ENCODE results near the gene NCAM2. TPM values are rescaled to one million over a fixed set of nuclear protein-coding genes. Genes with fewer than 3 reads are reported as not detected.
A peak's percentile ranks its signal among the peaks of the same experiment; 100 is the strongest.

The NCAM2 gene
- polyA plus RNA-seq, 4 donors, result 0.65 to 1.7 TPM; not detected in 2

- Histone ChIP-seq H3K9me3 (ENCODE audit: control insufficient read depth in 2 of 2, insufficient read depth in 1 of 2, low read depth in 1 of 2, low read length in 1 of 2) (no peaks in the 10 kb centered on the region), H3K36me3 (ENCODE audit: control insufficient read depth in 3 of 3, insufficient read depth in 2 of 3, low read depth in 1 of 3, low read length in 3 of 3) (no peaks in the 10 kb centered on the region), H3K27me3 (ENCODE audit: control insufficient read depth in 3 of 3, insufficient read depth in 3 of 3, low read length in 3 of 3) (no peaks in the 10 kb centered on the region), H3K4me1 (ENCODE audit: control insufficient read depth in 3 of 3, insufficient read depth in 2 of 3, low read depth in 1 of 3, low read length in 2 of 3) (no peaks in the 10 kb centered on the region), H3K27ac (ENCODE audit: low read depth in 1 of 3, low read length in 2 of 3) (no peak overlapping the region), H3K4me3 (ENCODE audit: low read depth in 1 of 3, low read length in 3 of 3) (no peak overlapping the region)
- FAIRE-seq (no peak), DNase-seq (no peak)
These were observed 158.2 kb downstream of the NCAM2 start for GRCh38 chr21:21156397-21156796.

DNA sequence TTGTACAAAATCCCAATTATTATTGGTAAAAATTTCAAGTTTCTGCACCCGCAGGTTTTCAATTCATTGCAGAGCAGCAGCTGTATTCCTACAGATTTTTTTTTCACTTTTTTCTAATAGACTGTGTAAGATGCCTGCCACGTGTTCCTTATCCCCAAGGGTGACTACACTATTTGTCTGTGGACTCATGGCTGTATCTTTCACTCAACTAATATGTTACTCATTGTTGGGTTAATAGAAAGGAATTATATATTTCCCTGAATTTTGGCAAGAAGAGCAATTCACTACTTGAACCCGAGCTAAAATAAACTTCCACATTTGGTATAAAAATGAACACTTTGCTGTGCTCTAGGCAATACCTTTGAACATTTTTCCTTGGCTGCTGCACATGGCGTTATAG lies 158.7 kb downstream of the NCAM2 start:
- Histone ChIP-seq H3K9me3 (ENCODE audit: control insufficient read depth in 2 of 2, insufficient read depth in 1 of 2, low read depth in 1 of 2, low read length in 1 of 2) (no peaks in the 10 kb centered on the region), H3K27me3 (ENCODE audit: control insufficient read depth in 3 of 3, insufficient read depth in 3 of 3, low read length in 3 of 3) (no peaks in the 10 kb centered on the region), H3K36me3 (ENCODE audit: control insufficient read depth in 3 of 3, insufficient read depth in 2 of 3, low read depth in 1 of 3, low read length in 3 of 3) (no peaks in the 10 kb centered on the region), H3K4me3 (ENCODE audit: low read depth in 1 of 3, low read length in 3 of 3) (no peak overlapping the region), H3K4me1 (ENCODE audit: control insufficient read depth in 3 of 3, insufficient read depth in 2 of 3, low read depth in 1 of 3, low read length in 2 of 3) (no peaks in the 10 kb centered on the region), H3K27ac (ENCODE audit: low read depth in 1 of 3, low read length in 2 of 3) (no peak overlapping the region)
- no peak for DNase-seq
- no peak for FAIRE-seq
- 62 to 64% (median 63%) methylated on average over 4 of the region's 4 CpGs for WGBS, 3 donors

DNA sequence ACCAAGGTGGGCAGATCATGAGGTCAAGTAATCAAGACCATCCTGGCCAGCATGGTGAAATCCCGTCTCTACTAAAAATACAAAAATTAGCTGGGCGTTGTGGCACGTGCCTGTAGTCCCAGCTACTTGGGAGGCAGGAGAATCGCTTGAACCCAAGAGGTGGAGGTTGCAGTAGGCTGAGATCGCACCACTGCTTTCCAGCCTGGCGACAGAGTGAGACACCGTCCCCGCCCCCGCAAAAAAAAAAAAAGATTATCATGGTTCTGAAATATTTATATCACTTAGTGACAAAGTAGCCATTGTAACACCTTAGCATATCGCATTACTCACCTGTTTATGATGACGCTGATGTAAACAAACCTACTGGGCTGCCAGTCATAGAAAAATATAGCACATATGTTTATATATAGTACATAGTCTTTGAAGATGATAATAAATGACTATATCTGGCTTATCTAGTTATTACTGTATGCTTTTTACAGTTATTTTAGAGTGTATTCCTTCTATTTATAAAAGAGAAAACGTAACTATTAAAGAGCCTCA lies 160.2 kb downstream of the NCAM2 start:
- no peaks in the 10 kb centered on the region for H3K9me3 ChIP-seq (ENCODE audit: control insufficient read depth in 2 of 2, insufficient read depth in 1 of 2, low read depth in 1 of 2, low read length in 1 of 2)
- H3K4me1 ChIP-seq (ENCODE audit: control insufficient read depth in 3 of 3, insufficient read depth in 2 of 3, low read depth in 1 of 3, low read length in 2 of 3), result no peaks in the 10 kb centered on the region
- H3K27ac ChIP-seq (ENCODE audit: low read depth in 1 of 3, low read length in 2 of 3), result no peak overlapping the region
- H3K4me3 ChIP-seq (ENCODE audit: low read depth in 1 of 3, low read length in 3 of 3), result no peak overlapping the region
- no peaks in the 10 kb centered on the region for H3K36me3 ChIP-seq (ENCODE audit: control insufficient read depth in 3 of 3, insufficient read depth in 2 of 3, low read depth in 1 of 3, low read length in 3 of 3)
- H3K27me3 ChIP-seq (ENCODE audit: control insufficient read depth in 3 of 3, insufficient read depth in 3 of 3, low read length in 3 of 3), result no peaks in the 10 kb centered on the region
- DNase-seq (no peak), FAIRE-seq (no peak)
- 88 to 90% (median 89%) methylated on average over 12 of the region's 12 CpGs for WGBS, 3 donors

DNA sequence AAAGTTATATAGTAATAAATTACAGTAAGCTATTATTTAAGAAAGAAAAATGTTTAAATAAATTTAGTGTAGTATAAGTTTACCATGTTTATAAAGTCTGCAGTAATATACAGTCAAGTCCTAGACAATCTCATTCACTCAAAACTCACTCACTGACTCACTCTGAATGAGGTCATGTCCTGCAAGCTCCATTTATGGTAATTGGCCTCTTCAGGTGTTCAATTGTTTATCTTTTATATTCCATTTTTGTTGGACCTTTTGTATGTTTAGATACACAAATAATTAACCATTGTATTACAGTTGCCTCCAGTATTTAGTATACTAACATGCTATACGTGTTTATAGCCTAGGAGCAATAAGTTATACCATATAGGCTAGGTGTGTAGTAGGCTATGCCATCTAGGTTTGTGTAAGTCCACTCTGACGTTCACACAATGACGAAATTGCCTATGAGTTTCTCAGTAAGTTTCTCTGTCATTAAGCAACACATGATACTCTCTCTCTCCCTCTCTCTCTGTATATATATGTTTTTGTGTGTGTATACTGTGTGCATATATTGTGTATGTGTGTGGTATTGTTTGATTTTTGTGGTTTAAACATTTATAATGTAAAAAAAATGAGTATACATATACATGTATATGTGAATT lies 161.2 kb downstream of the NCAM2 start:
- no peak for FAIRE-seq
- Histone ChIP-seq H3K4me3 (ENCODE audit: low read depth in 1 of 3, low read length in 3 of 3) (no peak overlapping the region), H3K36me3 (ENCODE audit: control insufficient read depth in 3 of 3, insufficient read depth in 2 of 3, low read depth in 1 of 3, low read length in 3 of 3) (no peaks in the 10 kb centered on the region), H3K27me3 (ENCODE audit: control insufficient read depth in 3 of 3, insufficient read depth in 3 of 3, low read length in 3 of 3) (no peaks in the 10 kb centered on the region), H3K9me3 (ENCODE audit: control insufficient read depth in 2 of 2, insufficient read depth in 1 of 2, low read depth in 1 of 2, low read length in 1 of 2) (no peaks in the 10 kb centered on the region), H3K4me1 (ENCODE audit: control insufficient read depth in 3 of 3, insufficient read depth in 2 of 3, low read depth in 1 of 3, low read length in 2 of 3) (no peaks in the 10 kb centered on the region), H3K27ac (ENCODE audit: low read depth in 1 of 3, low read length in 2 of 3) (no peak overlapping the region)
- DNase-seq, result no peak
- WGBS, 3 donors, result 65 to 78% (median 68%) methylated on average over 3 of the region's 3 CpGs

DNA sequence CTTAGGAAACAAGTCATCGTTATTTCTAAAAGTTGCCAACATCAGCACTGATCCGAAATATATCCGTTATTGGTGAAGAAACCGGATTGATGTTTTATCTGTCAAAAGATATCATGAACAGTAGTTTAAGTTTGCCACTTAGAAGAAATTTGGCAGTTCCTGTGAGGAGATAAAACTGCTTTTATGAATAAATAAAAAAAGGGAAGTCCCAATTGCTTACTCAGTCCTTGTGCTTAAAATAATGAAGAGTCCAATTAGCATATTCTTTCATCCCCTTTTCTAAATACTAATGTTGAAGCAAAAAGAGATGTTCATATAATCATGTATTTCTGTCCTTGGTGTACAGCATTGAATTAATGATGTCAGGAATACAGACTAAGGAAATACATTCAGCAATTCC lies 164.6 kb downstream of the NCAM2 start:
- Histone ChIP-seq H3K9me3 (ENCODE audit: control insufficient read depth in 2 of 2, insufficient read depth in 1 of 2, low read depth in 1 of 2, low read length in 1 of 2) (peaks cover 0 to 1% of the 10 kb centered on the region in 2 donors), H3K27me3 (ENCODE audit: control insufficient read depth in 3 of 3, insufficient read depth in 3 of 3, low read length in 3 of 3) (no peaks in the 10 kb centered on the region), H3K4me1 (ENCODE audit: control insufficient read depth in 3 of 3, insufficient read depth in 2 of 3, low read depth in 1 of 3, low read length in 2 of 3) (no peaks in the 10 kb centered on the region), H3K36me3 (ENCODE audit: control insufficient read depth in 3 of 3, insufficient read depth in 2 of 3, low read depth in 1 of 3, low read length in 3 of 3) (no peaks in the 10 kb centered on the region), H3K27ac (ENCODE audit: low read depth in 1 of 3, low read length in 2 of 3) (no peak overlapping the region), H3K4me3 (ENCODE audit: low read depth in 1 of 3, low read length in 3 of 3) (no peak overlapping the region)
- FAIRE-seq (no peak), DNase-seq (no peak)
- WGBS, 3 donors, result 81 to 88% (median 86%) methylated on average over 4 of the region's 4 CpGs

DNA sequence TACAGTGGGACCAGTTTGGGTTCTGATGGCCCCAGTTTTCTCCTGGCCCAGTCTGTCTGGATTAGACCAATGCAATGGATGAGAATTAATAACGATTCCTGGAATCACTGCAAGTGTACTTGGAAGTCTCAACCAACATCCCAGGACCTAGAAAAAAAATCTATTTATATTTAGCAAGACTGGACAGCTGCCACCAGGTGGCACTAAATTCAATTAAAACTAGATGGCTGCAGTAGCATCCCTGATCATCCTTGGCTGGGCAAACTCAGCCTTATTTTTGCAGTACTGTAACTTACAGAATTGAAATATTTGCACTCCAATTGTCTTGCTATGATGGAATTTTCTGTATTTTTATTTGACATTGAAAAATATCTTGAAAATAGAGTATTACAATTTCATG lies 165.7 kb downstream of the NCAM2 start:
- no peak overlapping the region for H3K4me3 ChIP-seq (ENCODE audit: low read depth in 1 of 3, low read length in 3 of 3)
- H3K9me3 ChIP-seq (ENCODE audit: control insufficient read depth in 2 of 2, insufficient read depth in 1 of 2, low read depth in 1 of 2, low read length in 1 of 2), result peaks cover 0 to 1% of the 10 kb centered on the region in 2 donors
- H3K4me1 ChIP-seq (ENCODE audit: control insufficient read depth in 3 of 3, insufficient read depth in 2 of 3, low read depth in 1 of 3, low read length in 2 of 3), result no peaks in the 10 kb centered on the region
- DNase-seq (peak; percentile 42 to 57), FAIRE-seq (no peak)
- no peak overlapping the region for H3K27ac ChIP-seq (ENCODE audit: low read depth in 1 of 3, low read length in 2 of 3)
- H3K36me3 ChIP-seq (ENCODE audit: control insufficient read depth in 3 of 3, insufficient read depth in 2 of 3, low read depth in 1 of 3, low read length in 3 of 3), result no peaks in the 10 kb centered on the region
- WGBS, 3 donors, result 0 to 12% (median 3%) methylated on average over 1 of the region's 1 CpG
- no peaks in the 10 kb centered on the region for H3K27me3 ChIP-seq (ENCODE audit: control insufficient read depth in 3 of 3, insufficient read depth in 3 of 3, low read length in 3 of 3)

- H3K36me3 ChIP-seq (ENCODE audit: control insufficient read depth in 3 of 3, insufficient read depth in 2 of 3, low read depth in 1 of 3, low read length in 3 of 3), result no peaks in the 10 kb centered on the region
- no peak overlapping the region for H3K27ac ChIP-seq (ENCODE audit: low read depth in 1 of 3, low read length in 2 of 3)
- no peaks in the 10 kb centered on the region for H3K4me1 ChIP-seq (ENCODE audit: control insufficient read depth in 3 of 3, insufficient read depth in 2 of 3, low read depth in 1 of 3, low read length in 2 of 3)
- H3K9me3 ChIP-seq (ENCODE audit: control insufficient read depth in 2 of 2, insufficient read depth in 1 of 2, low read depth in 1 of 2, low read length in 1 of 2), result peaks cover 0 to 1% of the 10 kb centered on the region in 2 donors
- 57 to 62% (median 60%) methylated on average over 2 of the region's 2 CpGs for WGBS, 3 donors
- no peak overlapping the region for H3K4me3 ChIP-seq (ENCODE audit: low read depth in 1 of 3, low read length in 3 of 3)
- FAIRE-seq (no peak), DNase-seq (peak in 1 of 2 donors; percentile 2)
- H3K27me3 ChIP-seq (ENCODE audit: control insufficient read depth in 3 of 3, insufficient read depth in 3 of 3, low read length in 3 of 3), result no peaks in the 10 kb centered on the region
These were observed 166.9 kb downstream of the NCAM2 start for GRCh38 chr21:21165063-21165645.

DNA sequence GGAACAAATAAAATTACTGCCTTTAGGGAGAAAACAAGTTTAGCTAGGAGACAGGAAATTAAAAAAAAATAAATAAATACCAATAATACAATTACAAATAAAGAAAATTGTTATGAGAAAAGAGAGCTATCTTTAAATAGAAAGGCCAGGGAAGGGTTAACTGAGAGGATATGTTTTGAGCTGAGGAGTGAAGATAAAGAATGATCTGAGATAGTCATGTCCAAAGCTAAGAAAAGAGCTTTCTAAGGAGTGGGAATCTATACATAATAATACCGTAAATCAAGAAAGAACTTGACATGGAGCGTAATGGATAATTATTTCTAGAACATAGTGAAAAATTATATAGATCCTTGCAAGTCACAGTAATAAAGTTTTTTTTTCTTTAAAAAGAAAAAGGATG lies 176.5 kb downstream of the NCAM2 start:
- 87 to 96% (median 87%) methylated on average over 2 of the region's 2 CpGs for WGBS, 3 donors
- FAIRE-seq, result no peak
- no peaks in the 10 kb centered on the region for H3K4me1 ChIP-seq (ENCODE audit: control insufficient read depth in 3 of 3, insufficient read depth in 2 of 3, low read depth in 1 of 3, low read length in 2 of 3)

More for the DNA sequence above, 176.5 kb downstream of the NCAM2 start:
- H3K27me3 ChIP-seq (ENCODE audit: control insufficient read depth in 3 of 3, insufficient read depth in 3 of 3, low read length in 3 of 3), result no peaks in the 10 kb centered on the region
- no peaks in the 10 kb centered on the region for H3K36me3 ChIP-seq (ENCODE audit: control insufficient read depth in 3 of 3, insufficient read depth in 2 of 3, low read depth in 1 of 3, low read length in 3 of 3)
- H3K27ac ChIP-seq (ENCODE audit: low read depth in 1 of 3, low read length in 2 of 3), result no peak overlapping the region
- no peaks in the 10 kb centered on the region for H3K9me3 ChIP-seq (ENCODE audit: control insufficient read depth in 2 of 2, insufficient read depth in 1 of 2, low read depth in 1 of 2, low read length in 1 of 2)
- H3K4me3 ChIP-seq (ENCODE audit: low read depth in 1 of 3, low read length in 3 of 3), result no peak overlapping the region
- no peak for DNase-seq

Data from small intestine (tissue), 7 donors.